Thyroid gland (tissue), 4 donors: ENCODE data around the gene SLC8A2.

Source experiments
- CTCF ChIP-seq, 6 experiments: fragments of 200-600 bp in 3 of 6; fragments of 450-650 bp in 3 of 6; sonication (generic) in 3 of 6; IDR thresholded peaks; one replicate each; pipeline ENCODE4 v1.5.1; 2016 to 2019; ENCODE audit warnings: antibody characterized with exemption in 6 of 6, mild to moderate bottlenecking in 2 of 6, inconsistent platforms in 1 of 6, moderate library complexity in 1 of 6
- POLR2A ChIP-seq, 2 donors: fragments of 450-650 bp; IDR thresholded peaks; one replicate each; pipeline ENCODE4 v1.6.1; 2017; ENCODE audit warnings: antibody characterized with exemption in 2 of 2, mild to moderate bottlenecking in 2 of 2, moderate library complexity in 1 of 2

- TF ChIP-seq POLR2A (IDR thresholded peaks at IDR 0.05) (no peak), CTCF (IDR thresholded peaks at IDR 0.05) (no peak)
Observed at GRCh38 chr19:47473336-47473735, 1.6 kb upstream of the SLC8A2 start.
